ENCODE results near the gene PCDHGB1. TPM values are rescaled to one million over a fixed set of nuclear protein-coding genes. Genes with fewer than 3 reads are reported as not detected.
"Not testable (repeated sequence)": the region's sequence is repeated elsewhere in the genome, so short reads cannot be mapped to it uniquely, and the experiment has no call there.

PCDHGB1 gene
- polyA plus RNA-seq, 3 donors, result not detected

DNA sequence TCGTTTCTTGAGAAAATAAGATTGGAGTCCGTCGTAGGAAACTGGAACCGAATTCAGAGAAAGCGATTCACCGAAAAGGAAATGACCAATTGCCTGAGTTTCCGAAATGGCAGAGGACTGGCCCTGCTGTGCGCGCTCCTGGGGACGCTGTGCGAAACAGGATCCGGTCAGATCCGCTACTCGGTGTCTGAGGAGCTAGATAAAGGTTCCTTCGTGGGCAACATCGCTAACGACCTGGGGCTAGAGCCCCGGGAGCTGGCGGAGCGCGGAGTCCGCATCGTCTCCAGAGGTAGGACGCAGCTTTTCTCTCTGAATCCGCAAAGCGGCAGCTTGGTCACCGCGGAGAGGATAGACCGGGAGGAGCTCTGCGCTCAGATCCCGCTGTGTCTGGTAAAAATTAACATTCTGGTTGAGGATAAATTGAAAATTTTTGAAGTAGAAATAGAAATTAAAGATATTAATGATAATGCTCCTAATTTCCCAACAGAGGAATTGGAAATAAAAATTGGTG is 5.9 kb upstream of the PCDHGB1 start:
- DNase-seq, result no peak
- Histone ChIP-seq H3K4me1 (ENCODE audit: control insufficient read depth in 1 of 2, insufficient read depth in 2 of 2, low read length in 2 of 2) (no peaks in the 10 kb centered on the region), H3K9me3 (replicated peaks in 1 of 2; ENCODE audit: control insufficient read depth in 1 of 2, insufficient read depth in 1 of 2, low read length in 2 of 2) (peaks cover 47 to 72% of the 10 kb centered on the region in 2 donors), H3K79me2 (ENCODE audit: insufficient read depth, low read length) (no peaks in the 10 kb centered on the region), H2AFZ (ENCODE audit: insufficient read depth, low read depth, low read length, poor library complexity, severe bottlenecking) (no peak overlapping the region), H3K36me3 (replicated peaks in 1 of 2; ENCODE audit: control insufficient read depth in 1 of 2, insufficient read depth in 2 of 2, low read length in 2 of 2) (no peaks in the 10 kb centered on the region), H3K4me3 (replicated peaks in 1 of 3; ENCODE audit: low read depth in 2 of 3, low read length in 3 of 3) (no peak overlapping the region), H4K20me1 (ENCODE audit: insufficient read depth, low read length) (no peaks in the 10 kb centered on the region), H3K27ac (ENCODE audit: low read depth in 1 of 2, low read length in 2 of 2) (no peak overlapping the region), H3K27me3 (ENCODE audit: control insufficient read depth in 2 of 2, insufficient read depth in 2 of 2, low read length in 2 of 2) (peaks cover 4 to 48% of the 10 kb centered on the region in 2 donors), H3K4me2 (replicated peaks; ENCODE audit: extremely low read depth, low read length, poor library complexity, severe bottlenecking) (peak overlapping the region; percentile 22), H3K9ac (ENCODE audit: insufficient read depth, low read length, poor library complexity, severe bottlenecking) (no peak overlapping the region)
- Mint-ChIP-seq H3K27ac (peak overlapping the region in 1 of 7 donors; percentile 28), H3K4me3 (peak overlapping the region; percentile 37 to 66), H3K9me3 (peaks cover 44 to 81% (median 74%) of the 10 kb centered on the region in 7 donors), H3K36me3 (peaks cover 4 to 11% of the 10 kb centered on the region in 2 donors), H3K4me1 (peaks cover 2% of the 10 kb centered on the region), H3K27me3 (ENCODE audit: low read depth in 3 of 3) (peaks cover 31 to 64% (median 53%) of the 10 kb centered on the region in 3 donors)
- intact Hi-C loops (cut with micrococcal nuclease), result no loop called here
- TF ChIP-seq, protein P1, sequence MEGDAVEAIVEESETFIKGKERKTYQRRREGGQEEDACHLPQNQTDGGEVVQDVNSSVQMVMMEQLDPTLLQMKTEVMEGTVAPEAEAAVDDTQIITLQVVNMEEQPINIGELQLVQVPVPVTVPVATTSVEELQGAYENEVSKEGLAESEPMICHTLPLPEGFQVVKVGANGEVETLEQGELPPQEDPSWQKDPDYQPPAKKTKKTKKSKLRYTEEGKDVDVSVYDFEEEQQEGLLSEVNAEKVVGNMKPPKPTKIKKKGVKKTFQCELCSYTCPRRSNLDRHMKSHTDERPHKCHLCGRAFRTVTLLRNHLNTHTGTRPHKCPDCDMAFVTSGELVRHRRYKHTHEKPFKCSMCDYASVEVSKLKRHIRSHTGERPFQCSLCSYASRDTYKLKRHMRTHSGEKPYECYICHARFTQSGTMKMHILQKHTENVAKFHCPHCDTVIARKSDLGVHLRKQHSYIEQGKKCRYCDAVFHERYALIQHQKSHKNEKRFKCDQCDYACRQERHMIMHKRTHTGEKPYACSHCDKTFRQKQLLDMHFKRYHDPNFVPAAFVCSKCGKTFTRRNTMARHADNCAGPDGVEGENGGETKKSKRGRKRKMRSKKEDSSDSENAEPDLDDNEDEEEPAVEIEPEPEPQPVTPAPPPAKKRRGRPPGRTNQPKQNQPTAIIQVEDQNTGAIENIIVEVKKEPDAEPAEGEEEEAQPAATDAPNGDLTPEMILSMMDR (IDR thresholded peaks at IDR 0.05), result peak; percentile 10
- 34% methylated on average over 26 of the region's 31 CpGs for WGBS (ENCODE audit: insufficient coverage)

DNA sequence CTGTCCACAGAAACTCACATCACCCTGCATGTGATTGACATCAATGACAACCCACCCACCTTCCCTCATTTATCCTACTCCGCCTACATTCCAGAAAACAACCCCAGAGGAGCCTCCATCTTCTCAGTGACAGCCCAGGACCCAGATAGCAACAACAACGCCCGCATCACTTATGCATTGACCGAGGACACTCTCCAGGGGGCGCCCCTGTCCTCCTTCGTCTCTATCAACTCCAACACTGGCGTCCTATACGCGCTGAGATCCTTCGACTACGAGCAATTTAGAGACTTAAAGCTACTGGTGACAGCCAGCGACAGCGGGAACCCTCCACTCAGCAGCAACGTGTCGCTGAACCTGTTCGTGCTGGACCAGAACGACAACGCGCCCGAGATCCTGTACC is 4.6 kb upstream of the PCDHGB1 start:
- H3K36me3 Mint-ChIP-seq, result peaks cover 5 to 11% of the 10 kb centered on the region in 2 donors
- peaks cover 39 to 77% (median 71%) of the 10 kb centered on the region in 7 donors for H3K9me3 Mint-ChIP-seq
- no peak overlapping the region for H3K9ac ChIP-seq (ENCODE audit: insufficient read depth, low read length, poor library complexity, severe bottlenecking)
- no peak overlapping the region for H3K27ac ChIP-seq (ENCODE audit: low read depth in 1 of 2, low read length in 2 of 2)
- H3K27me3 Mint-ChIP-seq (ENCODE audit: low read depth in 3 of 3), result peaks cover 24 to 58% (median 49%) of the 10 kb centered on the region in 3 donors
- whole genome bisulfite sequencing (ENCODE audit: insufficient coverage), result 38% methylated on average over 20 of the region's 20 CpGs
- H3K4me2 ChIP-seq (replicated peaks; ENCODE audit: extremely low read depth, low read length, poor library complexity, severe bottlenecking), result no peak overlapping the region
- TF ChIP-seq, protein P1 (IDR thresholded peaks at IDR 0.05), result no peak
- H3K27me3 ChIP-seq (ENCODE audit: control insufficient read depth in 2 of 2, insufficient read depth in 2 of 2, low read length in 2 of 2), result peaks cover 5 to 42% of the 10 kb centered on the region in 2 donors
- H3K4me1 ChIP-seq (ENCODE audit: control insufficient read depth in 1 of 2, insufficient read depth in 2 of 2, low read length in 2 of 2), result no peaks in the 10 kb centered on the region
- no peaks in the 10 kb centered on the region for H3K79me2 ChIP-seq (ENCODE audit: insufficient read depth, low read length)
- H4K20me1 ChIP-seq (ENCODE audit: insufficient read depth, low read length), result no peaks in the 10 kb centered on the region
- H3K4me3 ChIP-seq (replicated peaks in 1 of 3; ENCODE audit: low read depth in 2 of 3, low read length in 3 of 3), result no peak overlapping the region
- intact Hi-C loops (cut with micrococcal nuclease), result no loop called here
- no peak overlapping the region for H3K27ac Mint-ChIP-seq
- H3K9me3 ChIP-seq (replicated peaks in 1 of 2; ENCODE audit: control insufficient read depth in 1 of 2, insufficient read depth in 1 of 2, low read length in 2 of 2), result peaks cover 42 to 67% of the 10 kb centered on the region in 2 donors
- DNase-seq, result no peak
- no peak overlapping the region for H2AFZ ChIP-seq (ENCODE audit: insufficient read depth, low read depth, low read length, poor library complexity, severe bottlenecking)
- H3K4me1 Mint-ChIP-seq, result peaks cover 2% of the 10 kb centered on the region
- peak overlapping the region in 1 of 2 donors; percentile 23 for H3K4me3 Mint-ChIP-seq
- H3K36me3 ChIP-seq (replicated peaks in 1 of 2; ENCODE audit: control insufficient read depth in 1 of 2, insufficient read depth in 2 of 2, low read length in 2 of 2), result no peaks in the 10 kb centered on the region

DNA sequence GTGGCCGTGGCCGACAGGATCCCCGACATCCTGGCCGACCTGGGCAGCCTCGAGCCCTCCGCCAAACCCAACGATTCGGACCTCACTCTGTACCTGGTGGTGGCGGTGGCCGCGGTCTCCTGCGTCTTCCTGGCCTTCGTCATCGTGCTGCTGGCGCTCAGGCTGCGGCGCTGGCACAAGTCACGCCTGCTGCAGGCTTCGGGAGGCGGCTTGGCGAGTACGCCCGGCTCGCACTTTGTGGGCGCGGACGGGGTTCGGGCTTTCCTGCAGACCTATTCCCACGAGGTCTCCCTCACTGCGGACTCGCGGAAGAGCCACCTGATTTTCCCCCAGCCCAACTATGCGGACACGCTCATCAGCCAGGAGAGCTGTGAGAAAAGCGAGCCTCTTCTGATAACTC is 3.9 kb upstream of the PCDHGB1 start:
- H3K27me3 Mint-ChIP-seq (ENCODE audit: low read depth in 3 of 3), result peaks cover 22 to 58% (median 51%) of the 10 kb centered on the region in 3 donors

More for the DNA sequence above, 3.9 kb upstream of the PCDHGB1 start:
- peaks cover 12 to 47% of the 10 kb centered on the region in 2 donors for H3K27me3 ChIP-seq (ENCODE audit: control insufficient read depth in 2 of 2, insufficient read depth in 2 of 2, low read length in 2 of 2)
- H3K36me3 Mint-ChIP-seq; H3K4me2 ChIP-seq (replicated peaks; ENCODE audit: extremely low read depth, low read length, poor library complexity, severe bottlenecking); H3K27ac Mint-ChIP-seq; intact Hi-C loops (cut with micrococcal nuclease); H3K4me1 Mint-ChIP-seq; H3K36me3 ChIP-seq (replicated peaks in 1 of 2; ENCODE audit: control insufficient read depth in 1 of 2, insufficient read depth in 2 of 2, low read length in 2 of 2); H3K9ac ChIP-seq (ENCODE audit: insufficient read depth, low read length, poor library complexity, severe bottlenecking); DNase-seq; H3K4me1 ChIP-seq (ENCODE audit: control insufficient read depth in 1 of 2, insufficient read depth in 2 of 2, low read length in 2 of 2); H3K4me3 Mint-ChIP-seq; H2AFZ ChIP-seq (ENCODE audit: insufficient read depth, low read depth, low read length, poor library complexity, severe bottlenecking); H3K4me3 ChIP-seq (replicated peaks in 1 of 3; ENCODE audit: low read depth in 2 of 3, low read length in 3 of 3); H3K27ac ChIP-seq (ENCODE audit: low read depth in 1 of 2, low read length in 2 of 2); H4K20me1 ChIP-seq (ENCODE audit: insufficient read depth, low read length); H3K79me2 ChIP-seq (ENCODE audit: insufficient read depth, low read length): not testable (repeated sequence)
- H3K9me3 ChIP-seq (replicated peaks in 1 of 2; ENCODE audit: control insufficient read depth in 1 of 2, insufficient read depth in 1 of 2, low read length in 2 of 2), result peaks cover 41 to 70% of the 10 kb centered on the region in 2 donors
- peaks cover 37 to 76% (median 71%) of the 10 kb centered on the region in 7 donors for H3K9me3 Mint-ChIP-seq
- WGBS (ENCODE audit: insufficient coverage), result 43% methylated on average over 11 of the region's 35 CpGs
